Fibroblast of pulmonary artery (primary cell): ENCODE data around the gene IHH.

Experiments used
- DNase-seq: peaks from one replicate; pipeline ENCODE4 v3.0.0-alpha.2; 2010; ENCODE audit warnings: low read depth
- H3K4me3 ChIP-seq: replicated peaks from 2 replicates; pipeline ENCODE4 v1.5.1; 2011; ENCODE audit warnings: low read depth, mild to moderate bottlenecking, control low read depth, low read length, moderate library complexity
- TF ChIP-seq, protein P1 (sequence below): IDR thresholded peaks from 2 replicates; pipeline ENCODE4 v1.5.1; 2011; ENCODE audit warnings: mild to moderate bottlenecking, control low read depth, low read length, inconsistent platforms; ENCODE audit errors: missing control alignments

Gene IHH

DNA sequence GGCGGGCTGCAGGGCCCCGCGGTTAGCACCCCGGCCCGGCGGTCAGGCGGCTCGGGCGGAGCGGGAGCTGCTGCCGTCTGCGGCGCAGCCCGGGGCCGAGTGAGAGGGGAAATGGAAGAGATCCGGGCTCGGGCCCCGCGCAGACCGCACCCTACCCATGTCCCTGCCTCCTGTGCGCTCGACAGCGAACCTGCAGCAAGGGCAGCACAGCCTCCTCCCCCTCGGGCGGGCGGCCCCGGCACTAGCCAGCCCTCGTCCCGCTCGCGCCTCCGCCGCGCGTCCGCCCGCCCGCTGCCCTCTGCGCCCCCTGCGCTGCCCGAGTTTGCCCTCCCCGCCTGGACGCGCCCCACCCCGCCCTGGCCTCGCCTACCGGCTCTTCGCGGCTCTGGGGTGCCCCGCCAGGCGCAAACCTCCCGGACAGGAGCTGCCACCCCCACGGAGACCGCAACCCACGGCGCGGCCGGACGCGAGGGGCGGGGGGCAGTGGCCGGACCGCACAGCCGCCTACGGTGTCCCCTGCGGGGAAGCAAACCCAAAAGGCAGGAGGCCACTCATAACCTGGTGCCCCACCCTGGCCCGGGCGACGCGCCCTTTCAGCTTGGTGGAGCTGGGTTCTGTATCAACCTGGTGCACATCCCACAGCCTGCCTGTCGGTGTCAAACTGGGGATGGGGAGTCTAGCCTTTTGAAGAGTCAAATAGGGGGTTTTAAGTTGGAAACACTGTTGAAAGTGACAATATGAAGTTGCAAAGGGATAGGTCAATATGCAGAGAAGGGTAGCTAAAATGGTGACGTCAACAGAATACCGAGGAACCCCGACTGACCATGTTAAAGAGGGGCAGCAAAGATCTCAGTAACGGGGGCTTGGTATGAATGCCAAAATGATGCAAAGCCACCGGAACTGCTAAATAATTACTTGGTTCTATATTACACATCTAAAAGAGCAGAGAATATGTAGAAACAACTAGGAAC lies at the start of gene IHH:
IHH (minus strand) TSS at position 101 of the 971 bp plus-strand sequence. CDS start 454 bp downstream, outside the sequence.
- DNase-seq, result no peak
- TF ChIP-seq, protein P1, sequence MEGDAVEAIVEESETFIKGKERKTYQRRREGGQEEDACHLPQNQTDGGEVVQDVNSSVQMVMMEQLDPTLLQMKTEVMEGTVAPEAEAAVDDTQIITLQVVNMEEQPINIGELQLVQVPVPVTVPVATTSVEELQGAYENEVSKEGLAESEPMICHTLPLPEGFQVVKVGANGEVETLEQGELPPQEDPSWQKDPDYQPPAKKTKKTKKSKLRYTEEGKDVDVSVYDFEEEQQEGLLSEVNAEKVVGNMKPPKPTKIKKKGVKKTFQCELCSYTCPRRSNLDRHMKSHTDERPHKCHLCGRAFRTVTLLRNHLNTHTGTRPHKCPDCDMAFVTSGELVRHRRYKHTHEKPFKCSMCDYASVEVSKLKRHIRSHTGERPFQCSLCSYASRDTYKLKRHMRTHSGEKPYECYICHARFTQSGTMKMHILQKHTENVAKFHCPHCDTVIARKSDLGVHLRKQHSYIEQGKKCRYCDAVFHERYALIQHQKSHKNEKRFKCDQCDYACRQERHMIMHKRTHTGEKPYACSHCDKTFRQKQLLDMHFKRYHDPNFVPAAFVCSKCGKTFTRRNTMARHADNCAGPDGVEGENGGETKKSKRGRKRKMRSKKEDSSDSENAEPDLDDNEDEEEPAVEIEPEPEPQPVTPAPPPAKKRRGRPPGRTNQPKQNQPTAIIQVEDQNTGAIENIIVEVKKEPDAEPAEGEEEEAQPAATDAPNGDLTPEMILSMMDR, result no peak
- H3K4me3 ChIP-seq, result no peak within 1 kb of the TSS

DNA sequence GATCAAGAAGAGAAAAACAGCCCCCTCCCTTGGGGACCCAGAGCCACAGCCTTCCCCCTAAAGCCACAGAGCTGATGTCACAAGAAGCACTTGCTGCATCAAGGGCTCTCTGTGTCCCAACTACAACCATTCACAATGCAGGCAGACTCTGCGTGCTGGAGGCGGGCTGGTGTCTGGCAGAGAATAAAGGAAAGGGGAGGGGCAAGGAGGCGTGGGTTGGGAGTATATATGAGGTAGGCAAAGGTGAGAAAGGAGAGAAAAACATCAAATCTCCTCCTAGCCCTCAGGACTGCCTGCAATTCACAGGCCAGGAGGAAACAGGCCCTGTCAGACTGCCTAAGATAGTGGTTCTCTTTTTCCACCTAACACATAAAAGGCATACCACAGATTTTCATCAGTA lies 48.8 kb upstream of the IHH start:
- no peak overlapping the region for H3K4me3 ChIP-seq
- TF ChIP-seq, protein P1, result no peak
- DNase-seq, result no peak

DNA sequence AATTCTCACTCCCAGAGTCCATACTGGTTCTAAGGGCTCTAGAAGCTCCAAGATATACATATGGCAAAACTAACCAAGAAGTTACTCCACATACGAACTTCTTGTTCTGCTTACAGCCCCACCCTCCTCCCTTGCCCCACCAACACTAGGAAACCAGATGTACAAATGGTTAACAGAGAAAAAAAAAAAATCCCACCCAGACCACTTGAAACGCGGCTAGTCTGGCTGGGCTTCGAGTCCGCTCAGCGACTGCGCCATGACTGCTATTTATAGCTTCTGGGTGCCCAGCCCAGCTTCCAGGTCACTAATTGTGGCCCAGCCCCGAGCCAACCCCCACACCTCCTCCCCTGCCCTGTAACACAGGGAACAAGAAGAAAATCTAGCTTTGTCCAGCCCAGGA lies 47.0 kb upstream of the IHH start:
- DNase-seq, result no peak
- TF ChIP-seq, protein P1, result no peak
- H3K4me3 ChIP-seq, result no peak overlapping the region

DNA sequence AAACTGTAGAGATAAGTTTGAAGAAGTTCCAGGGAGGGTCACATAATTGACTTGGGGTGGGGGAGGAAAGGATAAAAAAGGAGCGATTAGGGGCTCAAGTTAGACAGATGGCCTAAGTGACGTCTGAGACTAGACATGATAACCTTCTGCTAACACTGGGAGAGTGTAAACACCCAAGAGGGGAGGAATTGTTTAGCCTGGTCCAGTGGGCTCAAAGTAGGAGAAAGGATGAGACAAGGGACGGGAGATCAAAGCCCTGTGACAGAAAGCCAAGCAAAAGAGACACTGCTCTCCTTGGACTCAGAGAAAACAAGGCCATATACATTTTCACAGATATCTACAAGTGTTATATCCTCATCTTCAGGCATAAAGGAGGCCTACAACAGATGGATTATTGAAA lies 45.5 kb upstream of the IHH start:
- no peak for DNase-seq
- no peak overlapping the region for H3K4me3 ChIP-seq
- TF ChIP-seq, protein P1, result no peak

DNA sequence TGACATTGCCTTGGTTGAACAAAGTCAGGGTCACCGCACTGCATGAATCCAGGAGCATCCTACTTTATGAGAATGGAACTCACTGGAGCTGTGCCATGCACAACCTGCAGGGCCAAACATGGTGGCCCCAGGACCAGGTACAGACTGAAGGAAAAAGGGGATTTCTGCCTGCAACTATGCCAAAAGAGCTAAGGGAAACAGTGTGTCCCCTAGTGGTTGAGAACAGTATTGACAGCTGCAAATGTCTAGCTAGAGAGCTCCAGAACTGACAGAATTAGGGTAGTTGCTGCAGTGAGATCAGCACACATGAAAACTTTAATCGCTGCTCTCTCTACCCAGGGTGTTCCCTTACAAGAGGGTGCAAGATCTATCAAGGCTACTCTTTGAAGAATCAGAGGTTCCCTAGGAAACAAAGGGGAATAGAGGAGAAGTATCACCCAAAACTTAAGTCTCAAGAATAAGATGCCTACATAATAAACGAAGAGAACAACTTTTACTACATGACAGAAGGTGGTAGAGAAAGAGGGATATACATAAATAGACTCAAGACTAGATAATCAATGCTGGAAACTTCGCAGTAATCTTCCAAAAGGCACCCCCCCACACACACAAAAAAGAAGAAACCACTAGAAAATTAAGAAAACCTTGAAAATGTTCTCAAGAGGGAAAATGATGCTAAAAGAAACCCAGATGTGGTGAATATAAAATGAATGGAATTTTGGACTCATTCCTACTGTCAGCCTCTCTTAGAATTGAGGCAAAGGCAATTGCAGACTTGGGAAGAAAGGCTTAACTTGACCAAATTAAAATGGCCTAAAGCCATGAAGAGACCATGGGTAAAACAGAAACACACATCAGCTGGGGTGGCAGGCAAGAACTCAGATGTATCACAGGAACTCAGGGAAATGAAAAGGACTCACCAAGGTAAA lies 43.6 kb upstream of the IHH start:
- no peak overlapping the region for H3K4me3 ChIP-seq
- TF ChIP-seq, protein P1, result peak; percentile 97
- peak; percentile 43 for DNase-seq

DNA sequence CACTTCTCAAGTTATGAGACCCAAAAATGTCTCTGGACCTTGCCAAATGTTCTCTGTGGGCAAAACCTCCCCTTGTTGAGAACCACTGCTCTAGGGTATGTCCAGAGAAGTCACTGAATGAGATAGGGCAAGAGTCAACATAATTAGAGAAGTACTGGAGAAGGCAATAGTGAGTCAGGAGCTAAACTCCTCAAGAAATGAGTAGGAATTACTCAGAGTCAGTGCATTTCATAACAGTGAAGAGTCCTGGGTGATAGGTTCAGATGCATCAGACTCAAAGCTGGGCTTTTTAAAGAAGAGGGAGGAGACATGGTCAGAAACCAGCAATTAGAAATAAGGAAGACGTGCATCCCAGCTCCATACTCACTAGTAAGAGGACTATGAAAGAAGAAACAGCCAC lies 38.6 kb upstream of the IHH start:
- TF ChIP-seq, protein P1, result no peak
- DNase-seq, result no peak
- H3K4me3 ChIP-seq, result no peak overlapping the region
